Mesenchymal stem cell (in vitro differentiated cells and primary cell): ENCODE data around the gene ARHGEF19.
A peak's percentile ranks its signal among the peaks of the same experiment; 100 is the strongest.

Experiments used
- DNase-seq: peaks from one replicate; pipeline ENCODE4 v3.0.0-alpha.2; 2013
- H2AFZ ChIP-seq: one replicate; pipeline ENCODE4 v1.6.1; 2013; ENCODE audit warnings: low read depth, mild to moderate bottlenecking, control low read depth, inconsistent platforms, low read length, moderate library complexity
- H2AK5ac ChIP-seq: 2 replicates; pipeline ENCODE4 v1.6.1; 2013; ENCODE audit warnings: low read length, moderate library complexity, mild to moderate bottlenecking, inconsistent platforms; ENCODE audit not compliant: severe bottlenecking
- H2BK120ac ChIP-seq: one replicate; pipeline ENCODE4 v1.6.1; 2013; ENCODE audit warnings: low read depth, mild to moderate bottlenecking, inconsistent platforms, low read length, moderate library complexity
- H2BK12ac ChIP-seq, 2 experiments: one replicate each; pipeline ENCODE4 v1.6.1; 2013; ENCODE audit warnings: inconsistent platforms in 2 of 2, low read length in 2 of 2, mild to moderate bottlenecking in 2 of 2, moderate library complexity in 2 of 2, control low read depth in 1 of 2
- H2BK15ac ChIP-seq: one replicate; pipeline ENCODE4 v1.6.1; 2013; ENCODE audit warnings: mild to moderate bottlenecking, low read depth, inconsistent platforms; ENCODE audit not compliant: poor library complexity, severe bottlenecking
- H2BK5ac ChIP-seq: 2 replicates; pipeline ENCODE4 v1.6.1; 2013; ENCODE audit warnings: low read depth, mild to moderate bottlenecking, low read length, control low read depth, inconsistent platforms; ENCODE audit not compliant: poor library complexity, severe bottlenecking
- H3K14ac ChIP-seq, 2 experiments: one replicate each; pipeline ENCODE4 v1.6.1; 2013; ENCODE audit warnings: inconsistent platforms in 2 of 2, low read length in 2 of 2, control low read depth in 1 of 2, mild to moderate bottlenecking in 1 of 2, moderate library complexity in 1 of 2
- H3K18ac ChIP-seq, 2 experiments: one replicate each; pipeline ENCODE4 v1.6.1; 2013; ENCODE audit warnings: inconsistent platforms in 2 of 2, low read length in 2 of 2, control low read depth in 1 of 2, low read depth in 1 of 2, mild to moderate bottlenecking in 1 of 2
- H3K23ac ChIP-seq, 2 experiments: one replicate each; pipeline ENCODE4 v1.6.1; 2013; ENCODE audit warnings: inconsistent platforms in 2 of 2, low read length in 2 of 2, mild to moderate bottlenecking in 2 of 2, moderate library complexity in 2 of 2, control low read depth in 1 of 2
- H3K27ac ChIP-seq: 2 replicates; pipeline ENCODE4 v1.5.1; 2013; ENCODE audit warnings: mild to moderate bottlenecking, moderate library complexity, low read length, control low read depth, inconsistent platforms; ENCODE audit not compliant: poor library complexity, severe bottlenecking
- H3K27me3 ChIP-seq, 2 experiments: 2 replicates each; pipeline versions ENCODE4 v1.6.1 to v1.7.0; 2013; ENCODE audit warnings: low read length in 2 of 2, mild to moderate bottlenecking in 2 of 2, moderate library complexity in 2 of 2, control low read depth in 1 of 2, inconsistent platforms in 1 of 2; ENCODE audit not compliant: control insufficient read depth in 1 of 2, insufficient read depth in 1 of 2
- H3K36me3 ChIP-seq, 2 experiments: 2 replicates each; pipeline versions ENCODE4 v1.6.1 to v1.7.0; 2013; ENCODE audit warnings: low read length in 2 of 2, control low read depth in 1 of 2, inconsistent platforms in 1 of 2, low read depth in 1 of 2, mild to moderate bottlenecking in 1 of 2; ENCODE audit not compliant: insufficient read depth in 2 of 2, control insufficient read depth in 1 of 2
- H3K4ac ChIP-seq, 2 experiments: one replicate each; pipeline ENCODE4 v1.6.1; 2013; ENCODE audit warnings: inconsistent platforms in 2 of 2, low read length in 2 of 2, mild to moderate bottlenecking in 2 of 2, moderate library complexity in 2 of 2, control low read depth in 1 of 2, low read depth in 1 of 2
- H3K4me1 ChIP-seq: 2 replicates; pipeline ENCODE4 v1.6.1; 2013; ENCODE audit warnings: low read depth, low read length, control low read depth; ENCODE audit not compliant: control insufficient read depth, insufficient read depth
- H3K4me2 ChIP-seq: 2 replicates; pipeline ENCODE4 v1.6.1; 2013; ENCODE audit warnings: low read length, mild to moderate bottlenecking, inconsistent platforms; ENCODE audit not compliant: poor library complexity, severe bottlenecking
- H3K4me3 ChIP-seq, 2 experiments: 2 replicates each; pipeline versions ENCODE4 v1.5.1 to v1.7.0; 2013; ENCODE audit warnings: low read length in 2 of 2, mild to moderate bottlenecking in 2 of 2, control low read depth in 1 of 2, low read depth in 1 of 2; ENCODE audit not compliant: insufficient read depth in 1 of 2
- H3K79me1 ChIP-seq: replicated peaks from 2 replicates; pipeline ENCODE4 v1.6.1; 2013; ENCODE audit warnings: mild to moderate bottlenecking, control low read depth, low read length, inconsistent platforms; ENCODE audit not compliant: poor library complexity, severe bottlenecking
- H3K9ac ChIP-seq: 2 replicates; pipeline ENCODE4 v1.7.0; 2013; ENCODE audit warnings: mild to moderate bottlenecking, low read length, moderate library complexity
- H3K9me3 ChIP-seq: 2 replicates; pipeline ENCODE4 v1.7.0; 2013; ENCODE audit warnings: mild to moderate bottlenecking, low read length; ENCODE audit not compliant: control insufficient read depth
- H4K8ac ChIP-seq: one replicate; pipeline ENCODE4 v1.6.1; 2013; ENCODE audit warnings: inconsistent platforms, mild to moderate bottlenecking, low read length, moderate library complexity
- H4K91ac ChIP-seq: one replicate; pipeline ENCODE4 v1.6.1; 2013; ENCODE audit warnings: mild to moderate bottlenecking, low read length, inconsistent platforms
- WGBS: methylation state at CpG from one replicate; pipeline ENCODE4 v1.1.7; 2013; ENCODE audit warnings: mixed read lengths; 5-methylcytosine and 5-hydroxymethylcytosine counted together

The ARHGEF19 gene

DNA sequence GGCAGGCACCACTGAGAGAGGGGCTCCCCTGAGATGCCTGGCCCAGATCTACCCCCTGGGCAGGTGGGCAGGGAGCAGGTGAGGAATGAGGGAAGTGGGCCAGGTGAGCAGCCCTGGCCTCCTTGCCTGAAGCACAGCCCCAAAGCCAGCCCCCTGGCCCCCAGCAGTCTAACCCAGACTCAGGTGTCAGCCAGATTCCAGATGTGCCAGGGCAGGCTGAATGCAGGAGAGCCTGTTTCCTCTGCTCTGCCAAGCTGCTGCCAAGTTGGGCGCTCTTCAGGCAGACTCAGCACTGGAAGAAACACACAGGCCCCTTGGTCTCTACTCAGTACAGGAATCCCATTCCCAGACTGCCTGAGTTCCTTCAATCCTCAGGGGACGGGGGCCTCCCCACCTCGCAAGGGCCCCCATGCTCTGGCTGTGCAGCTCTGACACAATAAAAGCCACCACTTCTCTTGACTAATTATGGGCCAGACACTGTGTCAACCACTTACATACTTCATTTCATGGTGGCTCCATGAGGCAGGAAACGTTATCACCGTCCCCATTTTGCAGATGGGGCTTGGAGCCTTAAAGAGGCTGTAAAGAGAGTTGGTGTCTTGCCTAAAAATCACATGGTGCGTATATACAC, 20.4 kb downstream of the ARHGEF19 start:
- Histone ChIP-seq H2BK12ac (no peak overlapping the region), H3K18ac (no peak overlapping the region), H4K8ac (no peak overlapping the region), H3K4me3 (no peak overlapping the region), H3K4me1 (peaks cover 23% of the 10 kb centered on the region), H3K9ac (no peak overlapping the region), H2BK15ac (no peak overlapping the region), H3K23ac (no peak overlapping the region), H2AFZ (no peak overlapping the region), H2BK120ac (no peak overlapping the region), H3K79me1 (peaks cover 2% of the 10 kb centered on the region), H2BK5ac (no peak overlapping the region), H3K14ac (no peak overlapping the region), H4K91ac (no peak overlapping the region), H3K27me3 (peaks cover 0 to 12% of the 10 kb centered on the region in 2 experiments), H3K27ac (no peak overlapping the region), H2AK5ac (no peak overlapping the region), H3K9me3 (no peaks in the 10 kb centered on the region), H3K4ac (no peak overlapping the region), H3K36me3 (no peaks in the 10 kb centered on the region), H3K4me2 (no peak overlapping the region)
- no peak for DNase-seq
- WGBS = 61% methylated on average over 3 of the region's 6 CpGs

DNA sequence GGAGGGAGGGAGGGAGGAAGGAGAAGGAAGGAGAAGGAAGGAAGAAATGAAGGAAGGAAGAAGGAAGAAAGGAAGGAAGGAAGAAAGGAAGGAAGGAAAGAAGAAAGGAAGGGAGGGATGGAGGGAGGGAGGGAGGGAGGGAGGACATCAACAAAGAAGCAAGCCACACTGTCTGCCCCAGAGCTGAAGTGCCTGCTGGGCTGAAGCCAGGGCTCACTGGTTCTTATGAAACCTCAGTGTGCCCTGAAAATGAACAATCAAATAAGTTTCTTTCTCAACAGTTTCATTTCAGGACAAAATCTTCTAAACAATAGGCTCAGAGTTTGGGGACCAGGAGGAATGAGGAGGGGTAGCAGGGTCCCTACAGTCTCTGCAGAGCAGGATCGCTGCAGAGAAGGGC, 21.1 kb downstream of the ARHGEF19 start:
- no peak overlapping the region for H2BK15ac ChIP-seq
- H3K27ac ChIP-seq = no peak overlapping the region
- H3K9ac ChIP-seq = no peak overlapping the region
- peaks cover 23% of the 10 kb centered on the region for H3K4me1 ChIP-seq
- no peak overlapping the region for H4K91ac ChIP-seq
- H2BK5ac ChIP-seq = no peak overlapping the region
- H2BK12ac ChIP-seq = no peak overlapping the region
- no peak overlapping the region for H3K4ac ChIP-seq
- no peak overlapping the region for H3K4me2 ChIP-seq
- no peak overlapping the region for H3K23ac ChIP-seq
- peaks cover 2% of the 10 kb centered on the region for H3K79me1 ChIP-seq
- no peaks in the 10 kb centered on the region for H3K36me3 ChIP-seq
- H4K8ac ChIP-seq = no peak overlapping the region
- no peak overlapping the region for H2AK5ac ChIP-seq
- no peak for DNase-seq
- H2AFZ ChIP-seq = no peak overlapping the region
- H2BK120ac ChIP-seq = no peak overlapping the region
- H3K9me3 ChIP-seq = no peaks in the 10 kb centered on the region
- H3K14ac ChIP-seq = no peak overlapping the region
- no peak overlapping the region for H3K18ac ChIP-seq
- 100% methylated on average over 1 of the region's 1 CpG for WGBS
- H3K27me3 ChIP-seq = peaks cover 0 to 12% of the 10 kb centered on the region in 2 experiments
- H3K4me3 ChIP-seq = no peak overlapping the region

DNA sequence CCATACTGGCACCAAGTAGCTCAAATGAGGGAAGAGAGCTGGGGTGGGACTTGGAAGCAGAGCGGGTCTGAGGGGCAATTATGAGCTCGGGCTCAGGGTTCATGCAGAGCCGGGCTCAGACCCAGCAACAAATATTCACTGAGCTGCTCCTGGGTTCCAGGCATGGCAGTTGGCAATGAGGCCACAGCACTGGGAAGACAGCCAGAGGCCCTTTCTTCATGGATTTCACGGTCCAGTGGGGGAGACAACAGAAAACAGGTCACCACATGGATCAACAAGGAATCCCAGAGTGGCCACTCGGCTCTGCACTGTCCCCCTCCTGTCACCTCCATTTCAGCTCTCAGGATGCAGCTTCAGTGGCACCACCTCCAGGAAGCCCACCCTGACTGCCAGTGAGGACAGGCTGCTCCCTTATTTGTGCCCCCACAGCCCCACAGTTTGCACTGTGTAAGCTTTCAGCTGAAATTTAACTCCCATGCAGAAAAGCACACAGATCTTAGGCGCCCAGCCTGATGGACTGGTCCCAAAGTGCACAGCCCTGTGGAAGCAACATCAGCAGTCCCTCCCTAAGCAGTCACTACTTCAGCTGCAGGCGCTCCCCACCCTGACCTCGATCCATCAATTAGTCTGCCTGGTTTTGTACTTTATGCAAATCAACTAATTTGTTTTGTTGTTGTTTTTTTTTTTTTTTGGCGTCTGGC, 22.4 kb downstream of the ARHGEF19 start:
- Histone ChIP-seq H3K27ac (no peak overlapping the region), H3K14ac (no peak overlapping the region), H3K4me2 (no peak overlapping the region), H2BK5ac (no peak overlapping the region), H2BK120ac (no peak overlapping the region), H3K9ac (no peak overlapping the region), H4K91ac (no peak overlapping the region), H3K4me3 (no peak overlapping the region), H2AFZ (no peak overlapping the region), H3K18ac (peak overlapping the region in 1 of 2 experiments; percentile 11), H3K4ac (no peak overlapping the region), H2BK15ac (no peak overlapping the region), H4K8ac (peak overlapping the region; percentile 29), H3K79me1 (peaks cover 2% of the 10 kb centered on the region), H2AK5ac (no peak overlapping the region), H2BK12ac (no peak overlapping the region), H3K9me3 (no peaks in the 10 kb centered on the region), H3K27me3 (peaks cover 0 to 11% of the 10 kb centered on the region in 2 experiments), H3K36me3 (no peaks in the 10 kb centered on the region), H3K23ac (no peak overlapping the region), H3K4me1 (peaks cover 24% of the 10 kb centered on the region)
- 71% methylated on average over 8 of the region's 9 CpGs for WGBS
- DNase-seq = no peak

DNA sequence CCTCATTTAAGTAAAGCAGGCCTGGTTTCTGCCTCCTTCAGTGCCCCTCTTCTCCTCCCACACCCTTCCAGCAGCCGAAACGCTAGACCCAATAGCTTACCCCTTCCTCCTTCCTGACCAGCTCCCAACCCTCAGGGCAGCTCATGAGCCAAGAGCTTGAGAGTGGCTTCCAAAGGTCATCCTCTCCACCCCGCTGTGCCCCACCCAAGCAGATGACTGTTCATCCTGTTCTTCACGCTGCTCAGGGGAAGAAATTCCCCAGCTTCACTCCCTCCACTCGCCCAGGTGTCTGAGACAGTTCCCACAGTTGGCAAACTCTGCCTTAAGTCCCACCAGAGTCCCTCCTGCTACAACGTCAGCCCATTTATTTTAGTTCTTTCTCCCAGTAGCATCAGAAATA, 23.4 kb downstream of the ARHGEF19 start:
- 48% methylated on average over 6 of the region's 6 CpGs for WGBS

More for the DNA sequence above, 23.4 kb downstream of the ARHGEF19 start:
- H3K14ac ChIP-seq = no peak overlapping the region
- no peak overlapping the region for H2BK15ac ChIP-seq
- H2AK5ac ChIP-seq = peak overlapping the region; percentile 16
- no peak overlapping the region for H2BK120ac ChIP-seq
- H3K4me2 ChIP-seq = no peak overlapping the region
- H3K23ac ChIP-seq = no peak overlapping the region
- H3K4me1 ChIP-seq = peaks cover 34% of the 10 kb centered on the region
- H3K9me3 ChIP-seq = no peaks in the 10 kb centered on the region
- H2BK12ac ChIP-seq = peak overlapping the region in 1 of 2 experiments; percentile 34
- no peak overlapping the region for H4K91ac ChIP-seq
- H3K18ac ChIP-seq = peak overlapping the region in 1 of 2 experiments; percentile 26
- peaks cover 6% of the 10 kb centered on the region for H3K79me1 ChIP-seq
- no peak overlapping the region for H3K27ac ChIP-seq
- no peak overlapping the region for H2BK5ac ChIP-seq
- H3K4me3 ChIP-seq = peak overlapping the region in 1 of 2 experiments; percentile 47
- DNase-seq = no peak
- peaks cover 0 to 10% of the 10 kb centered on the region in 2 experiments for H3K27me3 ChIP-seq
- no peaks in the 10 kb centered on the region for H3K36me3 ChIP-seq
- H3K9ac ChIP-seq = peak overlapping the region; percentile 32
- H4K8ac ChIP-seq = no peak overlapping the region
- H3K4ac ChIP-seq = no peak overlapping the region
- H2AFZ ChIP-seq = no peak overlapping the region
